Measurements from ENCODE around the gene ATP8A2.
"Not testable (repeated sequence)": the region's sequence is repeated elsewhere in the genome, so short reads cannot be mapped to it uniquely, and the experiment has no call there.

The ATP8A2 gene

GRCh38 chr13:25930653-25931052, 558.9 kb downstream of the ATP8A2 start:
- no peak for DNase-seq

- DNase-seq = no peak
Observed at GRCh38 chr13:25932365-25932764, 560.6 kb downstream of the ATP8A2 start.

GRCh38 chr13:25933520-25933919, 561.7 kb downstream of the ATP8A2 start:
- DNase-seq = no peak

GRCh38 chr13:25934127-25934526, 562.4 kb downstream of the ATP8A2 start:
- DNase-seq = no peak

- no peak for DNase-seq
Observed at GRCh38 chr13:25939961-25940687, 568.4 kb downstream of the ATP8A2 start.

- no peak for DNase-seq
Observed at GRCh38 chr13:25943081-25943480, 571.3 kb downstream of the ATP8A2 start.

GRCh38 chr13:25943658-25944057, 571.9 kb downstream of the ATP8A2 start:
- no peak for DNase-seq

GRCh38 chr13:25945596-25945995, 573.8 kb downstream of the ATP8A2 start:
- DNase-seq = no peak

- no peak for DNase-seq
Observed at GRCh38 chr13:25946321-25946720, 574.5 kb downstream of the ATP8A2 start.

- DNase-seq = no peak
Observed at GRCh38 chr13:25948910-25949309, 577.1 kb downstream of the ATP8A2 start.

GRCh38 chr13:25951831-25952230, 580.1 kb downstream of the ATP8A2 start:
- no peak for DNase-seq

GRCh38 chr13:25954080-25954479, 582.3 kb downstream of the ATP8A2 start:
- DNase-seq = not testable (repeated sequence)

- DNase-seq = not testable (repeated sequence)
Observed at GRCh38 chr13:25954943-25955342, 583.2 kb downstream of the ATP8A2 start.

- no peak for DNase-seq
Observed at GRCh38 chr13:25958986-25959385, 587.2 kb downstream of the ATP8A2 start.

- DNase-seq = no peak
Observed at GRCh38 chr13:25961294-25961693, 589.5 kb downstream of the ATP8A2 start.

GRCh38 chr13:25963674-25964073, 591.9 kb downstream of the ATP8A2 start:
- DNase-seq = no peak

- no peak for DNase-seq
Observed at GRCh38 chr13:25965596-25965995, 593.8 kb downstream of the ATP8A2 start.

- no peak for DNase-seq
Observed at GRCh38 chr13:25966086-25966485, 594.3 kb downstream of the ATP8A2 start.

- no peak for DNase-seq
Observed at GRCh38 chr13:25967144-25967543, 595.4 kb downstream of the ATP8A2 start.

GRCh38 chr13:25971047-25971446, 599.3 kb downstream of the ATP8A2 start:
- DNase-seq = no peak

GRCh38 chr13:25971459-25972145, 599.8 kb downstream of the ATP8A2 start:
- DNase-seq = peak; percentile 26

- DNase-seq = no peak
Observed at GRCh38 chr13:25973085-25973484, 601.3 kb downstream of the ATP8A2 start.

- DNase-seq = no peak
Observed at GRCh38 chr13:25973576-25973975, 601.8 kb downstream of the ATP8A2 start.

GRCh38 chr13:25977216-25977615, 605.4 kb downstream of the ATP8A2 start:
- DNase-seq = no peak
